NCI-H1092 (cell line): ENCODE results near the gene TTL.
"Not testable (repeated sequence)": the region's sequence is repeated elsewhere in the genome, so short reads cannot be mapped to it uniquely, and the experiment has no call there.

Source experiments
- DNase-seq: peaks from one replicate; lab custom pipeline; 2025; lab: John Stamatoyannopoulos, UW

TTL gene

DNA sequence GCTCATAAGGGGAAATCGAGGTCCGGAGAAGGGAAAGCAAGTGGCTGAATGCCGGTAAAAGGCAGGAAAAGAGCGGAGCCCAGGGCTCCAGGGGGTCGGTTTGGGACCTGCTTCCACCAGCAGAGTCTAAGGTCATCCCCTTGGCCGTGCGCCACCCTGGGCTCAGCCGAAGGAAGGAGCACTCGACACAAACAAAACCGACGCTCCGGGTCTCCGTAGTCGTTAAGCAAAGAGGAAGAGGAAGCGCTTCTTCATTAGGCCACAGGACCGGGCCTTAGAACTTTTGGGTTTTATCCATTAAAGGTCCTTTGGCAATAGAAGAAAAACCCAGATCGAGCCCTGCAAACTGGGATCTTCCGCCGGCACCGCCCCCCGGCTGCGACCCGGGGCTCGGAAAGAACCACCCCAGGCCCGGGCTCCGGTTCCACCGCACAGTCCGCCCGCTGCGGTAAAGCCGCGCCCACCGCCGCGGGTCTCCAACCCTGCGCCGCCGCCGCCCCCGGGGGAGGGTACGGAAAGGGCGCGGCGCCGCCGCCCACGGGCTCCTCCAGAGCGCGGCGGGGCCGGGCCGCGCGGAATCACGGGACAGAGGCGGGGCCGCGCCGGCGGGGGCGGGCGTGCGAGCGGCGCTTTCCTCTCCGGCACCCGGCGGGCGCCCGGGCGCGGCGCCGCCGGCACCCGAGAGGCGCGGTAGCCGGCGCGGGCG is at the start of gene TTL:
TSS of gene TTL (plus strand) at position 629 of the 706 bp plus-strand sequence. CDS start 189 bp downstream, outside the sequence.
- DNase-seq = peak; percentile 53

DNA sequence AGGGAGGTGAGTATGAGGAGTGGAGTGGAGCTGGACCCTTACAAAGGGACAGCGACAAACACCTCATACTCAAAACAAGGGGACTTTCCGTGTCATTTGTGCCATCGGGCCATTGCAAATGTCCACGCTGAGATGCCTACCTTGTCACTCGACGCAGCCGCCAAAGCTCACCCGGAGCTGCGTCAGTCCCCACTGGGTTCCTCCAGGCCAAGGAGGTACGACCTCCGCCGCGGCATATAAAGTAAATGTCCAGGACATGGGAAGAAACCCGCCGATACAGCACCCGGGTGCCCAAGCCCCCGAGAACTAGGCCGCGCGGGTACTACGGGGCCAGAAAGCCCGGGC is 49.6 kb upstream of the TTL start:
- DNase-seq = not testable (repeated sequence)

DNA sequence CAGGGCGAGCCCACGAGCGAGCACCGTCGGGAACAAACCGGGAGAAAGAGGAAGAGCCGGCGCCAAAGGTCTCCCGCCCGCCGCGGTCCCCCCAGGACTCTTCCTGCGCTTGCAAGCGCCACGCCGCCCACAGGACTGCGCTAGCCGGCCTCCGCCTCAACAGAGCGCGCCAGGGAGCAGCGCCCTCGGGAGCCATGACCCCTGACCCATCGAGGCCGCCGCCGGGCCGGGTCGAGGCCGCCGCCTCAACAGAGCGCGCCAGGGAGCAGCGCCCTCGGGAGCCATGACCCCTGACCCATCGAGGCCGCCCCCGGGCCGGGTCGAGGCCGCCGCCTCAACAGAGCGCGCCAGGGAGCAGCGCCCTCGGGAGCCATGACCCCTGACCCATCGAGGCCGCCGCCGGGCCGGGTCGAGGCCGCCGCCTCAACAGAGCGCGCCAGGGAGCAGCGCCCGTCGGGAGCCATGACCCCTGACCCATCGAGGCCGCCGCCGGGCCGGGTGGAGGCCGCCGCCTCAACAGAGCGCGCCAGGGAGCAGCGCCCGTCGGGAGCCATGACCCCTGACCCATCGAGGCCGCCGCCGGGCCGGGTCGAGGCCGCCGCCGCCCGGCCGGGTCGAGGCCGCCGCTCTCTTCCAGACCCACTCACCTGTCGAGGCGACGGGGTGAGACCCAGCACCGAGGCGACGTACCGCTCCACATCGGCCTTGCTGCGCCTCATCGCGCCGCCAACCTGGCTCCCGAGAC is 49.0 kb upstream of the TTL start:
- DNase-seq = not testable (repeated sequence)

DNA sequence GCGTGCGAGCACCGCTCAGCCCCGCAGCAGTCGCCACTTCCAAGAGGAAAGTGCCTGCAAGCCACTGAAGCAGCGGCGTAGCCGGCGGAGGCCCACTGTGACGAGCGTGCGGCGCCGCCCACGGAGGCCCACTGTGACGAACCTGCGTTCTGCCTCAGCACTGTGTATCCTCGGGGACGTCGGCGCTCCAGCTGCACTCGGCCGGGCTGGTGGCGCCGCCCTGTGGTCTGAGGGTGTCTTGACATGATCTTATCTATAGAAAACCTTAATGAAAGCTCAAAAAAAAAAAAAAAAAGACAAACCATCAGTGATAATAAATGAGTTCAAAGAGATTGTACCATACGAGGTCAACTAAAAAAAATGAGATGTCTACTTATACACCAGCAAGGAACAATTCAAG is 48.5 kb upstream of the TTL start, which contains the start of gene RGPD8:
TSS of gene RGPD8 (minus strand) at position 166 of the 400 bp plus-strand sequence. CDS start 192 bp downstream, outside the sequence.
- not testable (repeated sequence) for DNase-seq

DNA sequence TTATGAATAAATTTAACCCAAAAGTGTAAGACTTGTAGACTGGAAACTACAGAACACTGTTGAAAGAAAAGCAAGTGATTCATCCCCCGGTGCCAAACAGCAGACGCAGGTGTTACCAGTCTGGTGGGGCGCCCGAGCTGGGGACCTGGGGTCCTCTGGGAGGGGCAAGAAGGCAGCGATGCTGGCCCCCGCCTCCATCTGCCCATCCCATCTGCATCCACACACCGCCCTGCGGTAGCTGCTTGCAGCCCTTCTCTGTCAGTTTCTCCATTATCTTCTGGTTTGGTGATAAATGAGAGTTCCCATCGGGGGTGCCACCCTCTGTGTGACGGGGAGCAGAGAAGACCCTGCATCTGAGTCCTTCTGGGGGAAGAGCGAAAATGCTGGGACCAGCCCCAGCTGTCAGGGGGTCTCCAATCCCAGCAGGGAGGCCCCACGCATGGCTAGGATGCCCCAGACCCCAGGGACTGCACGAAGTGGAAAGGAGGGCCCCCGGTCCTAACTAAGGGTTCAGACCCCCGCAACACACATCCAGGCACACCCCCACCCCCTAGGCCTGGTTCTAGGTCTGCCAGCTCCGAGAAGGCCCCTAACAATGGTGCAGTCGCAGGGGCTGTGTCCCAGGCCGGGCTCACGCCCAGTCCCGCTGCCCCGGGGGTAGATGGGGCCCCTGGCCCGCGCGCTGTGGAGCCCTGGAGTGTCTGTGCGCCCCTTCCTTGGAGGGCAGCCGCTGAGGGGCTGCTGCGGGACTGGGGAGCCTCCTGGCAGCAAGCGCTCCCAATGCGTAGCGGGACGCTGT is 47.8 kb upstream of the TTL start:
- no peak for DNase-seq

DNA sequence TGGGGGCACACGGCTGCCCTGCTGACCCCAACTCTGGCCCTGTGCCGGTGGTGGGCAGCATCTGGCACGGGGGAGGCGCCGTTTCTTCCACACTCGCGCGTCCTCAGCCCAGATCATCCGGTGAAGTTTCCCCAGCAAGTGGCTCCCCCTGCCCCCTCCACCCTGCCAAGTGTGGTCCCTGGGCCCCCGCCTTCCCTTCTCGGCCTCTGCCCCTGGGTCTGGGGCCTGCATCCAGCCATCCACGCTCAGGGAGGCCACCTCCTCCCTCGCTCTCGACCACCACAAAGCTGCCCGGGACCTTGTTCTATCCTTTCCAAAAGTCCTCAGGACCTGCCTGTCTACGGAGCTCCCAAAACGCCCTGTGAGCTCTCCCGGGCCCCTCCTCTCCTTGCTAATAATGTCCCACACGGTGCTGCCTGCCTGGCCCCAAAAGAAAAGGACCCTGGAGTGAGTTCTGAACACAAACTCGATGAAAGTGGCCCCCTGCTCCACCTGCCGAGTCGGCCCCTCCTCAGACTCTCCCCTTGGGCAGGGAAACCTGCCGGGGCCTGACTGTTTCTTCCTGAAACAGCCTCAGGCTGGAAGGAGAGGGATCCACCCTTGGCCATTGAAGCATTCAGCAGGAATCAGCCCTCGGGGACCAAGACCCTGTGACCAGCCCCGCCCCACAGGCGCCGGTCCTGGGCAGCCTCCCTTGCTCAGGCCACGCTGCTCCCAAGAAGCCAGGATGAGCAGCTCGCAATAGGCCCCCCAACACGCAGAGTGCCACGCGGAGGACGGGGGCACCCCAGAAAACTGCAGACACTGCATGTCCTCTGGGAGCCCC is 46.9 kb upstream of the TTL start:
- DNase-seq = not testable (repeated sequence)

DNA sequence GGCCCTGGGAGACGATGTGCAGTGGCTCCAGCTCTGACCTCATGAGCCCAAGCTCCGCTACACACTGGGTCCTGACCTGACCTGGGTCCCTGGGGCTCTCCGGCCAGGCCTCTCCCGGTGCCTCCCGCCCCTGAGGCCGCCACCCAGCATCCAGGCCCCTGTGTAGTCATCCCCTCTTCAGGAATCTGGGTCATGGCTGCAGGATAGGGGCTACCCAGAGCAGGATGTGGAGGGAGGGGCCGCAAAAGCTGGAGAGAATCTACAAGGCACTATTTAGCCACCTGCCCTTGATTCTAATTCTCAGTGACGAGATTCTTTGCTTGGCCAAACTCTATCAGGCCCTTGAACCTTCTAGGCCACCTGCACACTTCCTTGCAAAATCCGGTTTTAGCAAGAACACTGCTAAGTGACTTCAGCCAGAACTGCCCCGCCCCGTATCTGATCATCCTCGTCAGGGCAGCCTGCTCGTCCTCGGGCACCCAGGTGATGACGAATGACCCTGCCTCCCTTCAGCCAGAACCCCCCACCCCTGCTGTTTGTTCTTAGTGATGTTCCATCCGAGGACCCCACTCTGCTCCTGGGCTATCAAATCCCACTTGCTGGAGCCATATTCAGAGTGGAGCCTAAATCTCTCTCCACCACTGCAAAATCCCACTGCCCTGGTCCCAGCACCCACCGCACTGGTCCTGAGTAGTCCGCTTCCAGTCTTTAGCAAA is 46.1 kb upstream of the TTL start:
- DNase-seq = not testable (repeated sequence)

DNA sequence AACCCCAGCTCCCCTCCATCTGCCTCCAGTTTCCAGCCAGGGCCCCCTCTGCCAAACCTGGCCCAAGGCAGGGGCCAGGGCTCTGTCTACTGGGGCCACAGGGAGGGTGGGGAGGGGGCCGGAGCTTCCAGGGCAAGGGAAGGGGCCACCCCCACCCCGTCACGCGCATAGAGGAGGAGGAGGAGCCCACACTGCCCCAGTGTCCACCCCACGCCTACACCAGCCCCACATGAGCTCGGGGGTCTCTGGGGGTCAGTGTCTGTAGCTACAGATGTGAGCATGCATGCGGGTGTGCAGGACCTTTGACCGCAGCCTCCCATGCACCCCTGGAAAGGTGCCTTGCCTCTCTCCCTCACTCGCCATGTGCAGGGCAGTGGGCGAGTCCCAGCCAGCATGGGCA is 45.0 kb upstream of the TTL start:
- not testable (repeated sequence) for DNase-seq

DNA sequence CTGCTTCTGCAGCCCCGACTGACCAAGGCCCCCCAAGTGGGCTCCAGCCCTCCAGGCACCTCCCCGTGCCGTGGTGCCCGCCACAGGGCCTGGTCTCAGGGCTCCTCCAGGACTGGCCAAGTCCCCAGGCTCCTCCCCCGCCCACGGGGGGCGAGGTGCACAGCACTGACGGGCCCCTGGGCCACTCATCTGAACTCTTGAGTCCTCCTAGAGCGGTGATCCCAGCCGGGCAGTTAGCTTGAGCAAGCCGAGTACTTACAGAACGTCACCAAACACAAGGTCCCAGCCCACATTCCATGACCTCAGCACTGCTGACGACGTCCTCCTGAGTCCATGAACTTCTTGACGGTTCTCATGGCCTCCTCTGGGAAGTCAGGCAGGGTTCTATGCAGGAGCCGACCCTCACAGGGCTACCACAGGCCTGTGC is 44.5 kb upstream of the TTL start:
- not testable (repeated sequence) for DNase-seq

DNA sequence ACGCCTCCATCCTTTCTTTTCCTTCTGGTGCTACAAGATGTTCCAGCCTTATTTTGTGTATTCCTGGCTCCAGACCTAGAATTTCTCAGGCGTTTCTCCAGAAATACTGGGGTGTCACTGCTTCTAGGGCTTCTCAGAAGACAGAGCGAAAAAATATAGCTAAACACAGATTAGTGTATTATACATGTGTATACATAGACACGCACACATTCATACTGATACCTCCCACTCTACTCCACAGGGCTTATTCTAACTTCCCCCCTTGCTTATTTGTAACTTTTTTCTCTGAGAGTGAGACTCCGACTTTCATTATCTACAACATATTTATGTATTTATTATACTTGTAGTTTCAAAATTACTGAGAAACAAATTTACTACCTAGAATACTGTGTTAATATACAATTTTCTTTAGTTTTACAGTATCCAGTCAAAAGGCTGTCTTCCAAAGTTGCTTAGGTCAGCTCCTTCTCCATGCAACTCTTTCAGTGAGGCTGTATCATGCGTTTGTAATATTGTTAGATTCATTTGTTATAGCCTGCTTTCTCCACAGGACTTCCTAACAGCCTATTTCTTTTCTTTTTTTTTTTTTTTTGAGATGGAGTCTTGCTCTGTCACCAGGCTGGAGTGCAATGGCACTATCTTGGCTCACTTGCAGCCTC is 43.2 kb upstream of the TTL start:
- not testable (repeated sequence) for DNase-seq

DNA sequence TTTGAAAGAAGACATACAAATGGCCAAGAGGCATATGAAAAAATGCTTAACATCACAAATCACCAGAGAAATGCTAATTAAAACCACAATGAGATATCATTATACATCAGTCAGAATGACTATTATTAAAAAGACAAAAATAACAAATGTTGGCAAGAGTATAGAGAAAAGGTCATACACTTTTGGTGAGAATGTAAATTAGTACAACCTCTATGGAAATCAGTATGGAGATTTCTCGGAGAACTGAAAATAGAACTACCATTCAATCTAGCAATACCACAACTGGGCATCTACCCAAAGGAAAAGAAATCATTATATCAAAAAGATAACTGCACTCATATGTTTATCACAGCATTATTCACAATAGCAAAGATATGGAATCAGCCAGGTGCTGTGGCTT is 37.7 kb upstream of the TTL start:
- not testable (repeated sequence) for DNase-seq

DNA sequence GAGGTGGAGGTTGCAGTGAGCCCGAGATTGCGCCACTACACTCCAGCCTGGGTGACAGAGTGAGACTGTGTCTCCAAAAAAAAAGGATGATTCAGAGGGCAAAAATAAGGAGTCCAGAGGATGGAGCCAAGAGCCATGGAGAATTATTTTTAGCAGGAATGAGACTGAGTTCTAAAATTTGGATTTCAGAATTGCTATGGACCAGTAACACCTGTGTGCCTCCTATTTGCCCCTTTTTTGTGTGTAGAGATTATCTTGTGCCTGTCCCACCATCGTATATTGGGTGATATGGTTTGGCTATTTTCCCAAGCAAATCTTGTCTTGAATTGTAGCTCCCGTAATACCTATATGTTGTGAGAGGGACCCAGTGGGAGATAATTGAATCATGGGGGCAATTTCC is 32.1 kb upstream of the TTL start:
- no peak for DNase-seq

DNA sequence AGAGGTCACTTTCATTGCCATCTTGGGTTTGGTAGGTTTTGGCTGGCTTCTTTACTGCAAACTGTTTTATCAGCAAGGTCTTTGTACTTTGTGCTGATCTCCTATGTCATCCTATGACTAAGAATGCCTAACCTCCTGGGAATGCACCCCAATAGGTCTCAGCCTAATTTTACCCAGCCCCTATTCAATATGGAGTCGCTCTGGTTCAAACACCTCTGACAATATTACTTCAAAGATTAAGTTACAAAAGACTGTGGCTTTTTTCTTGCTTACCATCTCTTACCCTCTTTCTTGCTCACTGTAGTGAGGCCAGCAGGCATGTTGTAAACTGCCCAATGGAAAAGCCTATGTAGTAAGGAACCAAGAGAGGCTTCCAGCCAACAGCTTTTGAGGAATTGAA is 30.6 kb upstream of the TTL start:
- no peak for DNase-seq

DNA sequence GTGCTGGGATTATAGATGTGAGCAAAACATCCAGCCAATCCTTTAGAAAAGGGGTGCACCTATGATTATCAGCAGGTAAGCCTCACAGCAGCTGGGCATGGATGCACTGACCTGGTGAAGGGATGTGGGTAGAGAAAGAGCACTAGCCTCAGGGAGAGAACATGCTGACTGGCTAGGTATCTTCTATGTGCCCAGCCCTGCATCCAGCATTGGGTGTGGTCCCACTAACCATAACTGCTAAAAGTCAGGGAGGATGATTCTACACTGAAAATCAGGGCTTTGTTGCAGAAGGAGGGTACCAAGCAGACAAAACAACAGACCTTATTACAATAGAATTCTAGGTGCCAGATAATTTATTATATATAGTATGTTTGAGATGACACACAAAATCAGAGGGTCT is 27.4 kb upstream of the TTL start:
- DNase-seq = no peak

DNA sequence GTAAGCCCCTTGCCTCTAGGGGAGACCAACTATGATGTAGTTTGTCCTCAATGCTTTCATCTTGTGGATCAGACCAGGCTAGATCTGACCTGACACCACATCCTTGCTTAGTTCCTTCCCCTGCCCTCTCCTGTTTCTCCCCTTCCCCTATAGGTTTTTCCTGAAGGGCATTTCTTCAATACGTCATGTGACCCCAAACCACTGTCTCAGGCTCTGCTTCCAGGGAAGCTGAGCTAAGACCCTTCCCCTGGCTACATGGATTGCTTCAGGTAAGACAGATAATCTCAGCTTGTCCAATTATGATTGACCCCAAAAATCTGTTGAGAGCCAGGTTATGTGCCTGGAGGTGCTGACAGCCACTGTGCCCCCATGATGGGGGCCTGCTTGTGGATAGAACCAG is 22.6 kb upstream of the TTL start:
- no peak for DNase-seq

DNA sequence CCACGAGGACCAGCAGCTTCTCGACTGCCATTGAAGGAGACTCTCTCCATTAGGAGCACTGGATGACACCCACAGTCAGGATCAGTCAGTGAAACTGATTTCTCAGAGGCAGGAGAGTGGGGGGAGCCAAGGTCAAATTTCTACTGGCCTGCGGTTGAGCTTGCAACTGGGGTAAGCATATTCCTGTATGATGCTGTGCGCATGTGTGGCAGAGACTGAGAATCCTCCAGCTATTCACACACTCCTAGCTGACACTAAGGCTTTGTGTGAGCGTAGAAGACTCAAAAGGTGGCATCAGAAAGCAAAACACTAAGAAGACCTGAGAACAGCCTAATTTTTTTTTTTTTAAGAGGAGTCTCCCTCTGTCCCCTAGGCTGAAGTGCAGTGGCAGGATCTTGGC is 19.8 kb upstream of the TTL start:
- no peak for DNase-seq

DNA sequence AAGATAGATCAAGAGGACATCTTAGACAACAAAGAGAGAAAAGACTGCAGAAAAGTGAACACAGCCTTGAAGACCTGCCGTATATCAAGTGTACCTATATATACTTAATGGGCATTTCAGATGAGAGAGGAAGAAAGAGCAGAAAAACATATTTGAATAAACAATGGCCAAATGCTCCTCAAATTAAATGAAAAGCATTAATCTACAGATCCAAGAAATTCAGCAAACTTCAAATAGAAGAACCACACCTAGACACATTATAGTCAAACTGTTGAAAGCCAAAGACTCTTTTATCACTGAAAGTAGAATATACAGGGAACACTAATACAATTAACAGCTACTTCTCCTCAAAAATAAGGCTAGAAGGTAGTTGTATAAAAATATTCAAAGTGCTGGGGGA is 18.7 kb upstream of the TTL start:
- DNase-seq = no peak

DNA sequence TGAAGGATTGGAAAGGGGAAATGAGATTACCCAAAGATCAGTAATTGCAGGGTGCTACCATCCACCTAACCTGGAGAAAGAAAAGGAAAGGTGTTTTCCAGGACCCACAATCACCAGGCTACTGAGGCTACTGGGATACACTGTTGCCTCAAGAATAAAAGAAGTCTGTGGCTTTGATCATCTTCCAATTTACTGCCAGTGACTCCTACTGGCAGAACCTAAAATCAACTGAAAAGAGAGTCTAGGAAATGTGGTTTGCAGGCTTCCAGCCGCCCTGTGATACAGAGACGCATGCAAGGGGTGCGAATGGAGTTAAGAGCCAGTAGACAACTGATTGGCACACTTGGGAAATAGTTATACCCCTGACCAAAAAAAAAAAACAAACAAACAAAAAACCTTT is 16.6 kb upstream of the TTL start:
- DNase-seq = no peak

DNA sequence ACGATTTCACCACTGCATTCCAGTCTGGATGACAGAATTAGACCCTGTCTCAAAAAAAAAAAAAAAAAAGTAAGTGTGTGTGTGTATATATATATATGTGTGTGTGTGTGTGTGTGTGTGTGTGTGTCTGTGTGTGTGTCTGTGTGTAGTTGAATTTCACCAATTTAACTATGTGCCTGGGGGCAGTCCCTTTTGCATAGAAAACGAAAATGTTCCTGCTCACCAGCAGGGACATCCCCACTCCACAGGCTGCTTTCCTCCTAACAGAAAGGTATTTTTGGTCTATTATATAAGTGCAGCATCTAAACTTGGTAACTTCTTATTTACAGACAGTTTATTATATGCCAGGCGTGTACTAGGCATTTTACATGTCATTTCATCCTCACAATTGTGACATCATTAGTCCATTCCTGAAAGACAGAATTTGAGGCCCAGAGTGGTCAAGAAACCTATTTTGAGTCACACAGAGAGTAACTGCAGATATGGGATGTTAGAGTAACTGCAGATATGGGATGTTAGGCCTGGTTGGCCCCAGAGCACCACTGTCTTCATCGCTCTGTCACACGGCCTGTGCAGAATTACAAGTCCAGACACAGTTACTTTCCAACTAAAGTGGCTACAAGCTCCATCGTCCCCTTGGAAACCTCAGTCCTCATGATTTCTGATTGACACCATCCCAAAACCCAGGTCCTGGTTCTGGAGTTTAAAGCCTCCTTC is 9.3 kb upstream of the TTL start:
- DNase-seq = no peak
